CD4-positive, alpha-beta T cell treated with Interferon gamma for 1 hour (primary cell): ENCODE measurements around the gene GNB1L.

Experiments used
- DNase-seq: peaks from one replicate; pipeline ENCODE4 v3.0.0-alpha.2; 2020

Gene GNB1L

GRCh38 chr22:19807161-19807913 lies 47.3 kb downstream of the GNB1L start:
- no peak for DNase-seq

- no peak for DNase-seq
These were observed 48.2 kb downstream of the GNB1L start for GRCh38 chr22:19806213-19807160.

GRCh38 chr22:19805821-19806212 lies 48.9 kb downstream of the GNB1L start:
- no peak for DNase-seq

- no peak for DNase-seq
These were observed 50.9 kb downstream of the GNB1L start for GRCh38 chr22:19803736-19804267.

- DNase-seq = no peak
These were observed 51.6 kb downstream of the GNB1L start for GRCh38 chr22:19802894-19803735.

GRCh38 chr22:19802001-19802893 lies 52.4 kb downstream of the GNB1L start:
- no peak for DNase-seq

GRCh38 chr22:19801340-19802000 lies 53.2 kb downstream of the GNB1L start:
- DNase-seq = no peak

GRCh38 chr22:19800761-19801244 lies 53.9 kb downstream of the GNB1L start:
- no peak for DNase-seq

GRCh38 chr22:19800306-19800705 lies 54.4 kb downstream of the GNB1L start:
- DNase-seq = no peak

- DNase-seq = no peak
These were observed 55.1 kb downstream of the GNB1L start for GRCh38 chr22:19799322-19800190.

GRCh38 chr22:19798891-19799293 lies 55.8 kb downstream of the GNB1L start:
- DNase-seq = no peak

- DNase-seq = no peak
These were observed 56.5 kb downstream of the GNB1L start for GRCh38 chr22:19798003-19798665.

- no peak for DNase-seq
These were observed 57.3 kb downstream of the GNB1L start for GRCh38 chr22:19797086-19798002.

GRCh38 chr22:19796160-19796559 lies 58.5 kb downstream of the GNB1L start:
- DNase-seq = no peak

GRCh38 chr22:19795617-19796008 lies 59.1 kb downstream of the GNB1L start:
- no peak for DNase-seq

- DNase-seq = no peak
These were observed 60.9 kb downstream of the GNB1L start for GRCh38 chr22:19793661-19794310.

GRCh38 chr22:19793161-19793560 lies 61.5 kb downstream of the GNB1L start:
- DNase-seq = no peak
